GM19238 (cell line): ENCODE data around the gene CHN1.

Experiments
- DNase-seq: peaks from one replicate; pipeline ENCODE4 v3.0.0; 2011; ENCODE audit warnings: low spot score; ENCODE audit not compliant: insufficient read length

CHN1 gene

DNA sequence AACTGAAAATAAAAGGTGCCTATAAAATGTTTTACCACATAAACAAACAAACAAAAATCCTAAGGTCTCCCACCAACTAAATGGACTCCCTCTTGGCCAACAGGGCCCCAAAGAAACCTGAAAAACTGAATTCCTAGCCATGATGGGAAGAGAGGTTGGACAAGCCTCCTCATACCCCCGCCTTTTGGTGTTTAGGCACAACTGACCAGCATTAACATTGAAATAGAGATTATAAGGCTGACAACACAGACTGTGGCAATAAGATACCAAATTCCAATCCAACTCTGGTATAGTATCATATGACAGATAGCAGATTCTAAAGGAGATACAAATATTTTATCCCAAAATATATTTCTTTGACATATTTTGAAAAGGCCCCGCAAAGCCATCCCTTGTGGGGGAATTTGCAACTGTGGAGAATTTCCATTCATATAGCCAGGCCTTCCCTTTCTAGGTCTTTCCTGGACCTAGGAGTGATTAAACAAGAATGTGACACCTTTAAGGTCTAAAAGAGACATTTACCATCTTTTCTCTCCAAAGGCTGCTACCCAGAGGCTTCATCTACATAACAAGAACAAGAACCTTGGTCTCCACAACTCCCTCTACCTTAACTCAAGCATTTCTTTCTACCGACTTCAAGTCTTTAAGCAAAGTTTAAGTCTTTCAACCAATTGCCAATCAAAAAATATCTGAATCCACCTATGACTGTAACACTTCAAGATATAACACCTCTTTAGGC, 80.0 kb downstream of the CHN1 start:
- DNase-seq, result no peak

- no peak for DNase-seq
Measured at GRCh38 chr2:174924061-174924693, 81.0 kb downstream of the CHN1 start.

DNA sequence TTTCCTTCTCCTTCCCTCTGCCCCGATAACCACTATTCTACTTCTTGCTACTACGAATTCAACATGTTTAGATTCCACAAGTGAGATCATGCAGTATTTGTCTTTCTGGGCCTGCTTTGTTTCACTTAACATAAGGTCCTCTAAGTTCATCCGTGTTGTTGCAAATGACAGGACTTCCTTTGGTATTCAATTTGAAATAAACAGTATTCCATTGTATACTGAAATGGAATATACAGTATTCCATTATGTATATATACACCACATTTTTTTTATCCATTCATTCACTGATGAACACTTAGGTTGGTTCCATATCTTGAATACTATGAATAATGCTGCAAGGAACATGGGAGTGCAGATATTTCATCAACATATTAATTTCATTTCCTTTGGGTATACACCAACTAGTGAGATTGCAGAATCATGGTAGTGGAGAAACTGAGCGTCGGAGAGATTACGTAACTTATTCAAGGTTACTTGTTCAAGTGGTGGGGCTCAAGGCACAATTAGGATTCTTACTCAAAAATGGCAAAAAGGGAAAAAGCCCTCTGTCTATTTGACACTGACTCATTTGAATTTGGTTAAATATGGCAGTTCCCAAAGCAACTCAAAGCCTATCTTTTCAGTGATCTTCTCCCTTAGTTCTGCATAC, 85.1 kb downstream of the CHN1 start:
- no peak for DNase-seq

DNA sequence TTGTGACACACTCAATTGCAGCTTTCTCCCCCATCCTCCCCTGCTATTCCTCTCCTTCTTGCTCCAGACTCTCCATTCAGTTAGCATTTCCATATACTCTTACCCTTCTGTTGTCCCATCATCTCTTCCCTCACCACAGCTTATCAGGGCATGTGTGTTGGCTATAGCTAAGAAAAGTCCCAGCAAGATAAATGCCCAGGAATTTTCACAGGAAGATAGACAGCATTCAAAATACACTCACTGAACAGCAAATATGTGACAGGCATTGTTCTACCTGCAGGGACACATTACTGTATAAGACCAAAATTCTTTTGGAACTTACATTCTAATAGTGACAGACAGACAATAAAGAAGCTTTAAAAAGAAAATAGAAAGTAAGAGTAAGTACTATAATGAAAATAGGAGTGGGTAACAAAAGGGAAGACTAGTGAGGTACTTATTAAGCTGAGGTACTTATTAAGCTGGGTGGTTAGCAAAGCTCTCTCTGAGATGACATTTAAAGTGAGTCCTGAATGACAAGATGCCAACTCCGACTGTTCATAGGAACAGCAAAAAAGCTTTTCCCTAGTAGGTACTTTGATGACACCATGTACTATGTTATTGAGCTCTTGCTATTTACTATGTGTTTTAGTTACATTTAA, 86.2 kb downstream of the CHN1 start:
- no peak for DNase-seq

- no peak for DNase-seq
Measured at GRCh38 chr2:174916270-174916930, 88.8 kb downstream of the CHN1 start.

DNA sequence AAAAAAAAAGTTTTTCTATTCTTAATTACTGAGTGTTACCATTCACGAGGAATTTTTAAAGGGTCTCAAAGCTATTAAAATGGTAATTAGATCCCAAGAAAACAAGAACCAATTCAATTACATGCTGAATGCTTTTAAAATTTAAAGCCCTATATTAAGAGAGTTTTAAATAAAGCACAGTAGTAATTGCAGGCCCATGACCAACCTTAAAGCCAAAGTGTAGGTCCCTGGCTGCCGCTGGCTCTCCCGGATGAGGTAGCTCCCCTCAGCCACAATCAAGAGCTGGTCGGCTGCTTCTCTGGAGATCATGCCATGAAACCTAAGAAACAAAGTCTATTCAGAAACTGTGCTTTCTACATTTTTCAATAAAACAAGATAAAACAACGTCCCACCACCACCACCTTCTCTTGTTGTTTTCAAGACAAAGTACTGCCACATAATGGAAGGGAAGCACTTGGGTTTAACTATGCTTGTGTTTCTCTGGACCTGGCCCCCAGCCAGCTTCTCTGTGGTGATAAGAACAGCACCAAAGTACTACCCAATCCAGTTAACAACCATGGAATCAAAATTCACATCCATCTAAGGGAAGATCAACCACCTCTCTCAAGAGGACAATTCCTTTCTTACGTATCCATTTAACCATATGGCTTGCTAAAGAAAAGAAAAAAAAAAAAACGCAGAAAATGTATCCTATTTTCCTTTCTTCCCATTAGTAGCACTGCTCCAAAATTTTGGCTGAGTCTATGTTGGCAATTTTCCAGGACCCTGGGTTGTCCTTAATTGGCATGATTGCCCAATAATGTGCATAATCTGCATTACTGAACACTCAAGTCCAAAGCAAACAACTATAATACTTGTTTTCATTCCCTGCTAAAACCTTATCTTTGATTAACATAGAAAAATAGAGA, 90.1 kb downstream of the CHN1 start:
- DNase-seq, result no peak

DNA sequence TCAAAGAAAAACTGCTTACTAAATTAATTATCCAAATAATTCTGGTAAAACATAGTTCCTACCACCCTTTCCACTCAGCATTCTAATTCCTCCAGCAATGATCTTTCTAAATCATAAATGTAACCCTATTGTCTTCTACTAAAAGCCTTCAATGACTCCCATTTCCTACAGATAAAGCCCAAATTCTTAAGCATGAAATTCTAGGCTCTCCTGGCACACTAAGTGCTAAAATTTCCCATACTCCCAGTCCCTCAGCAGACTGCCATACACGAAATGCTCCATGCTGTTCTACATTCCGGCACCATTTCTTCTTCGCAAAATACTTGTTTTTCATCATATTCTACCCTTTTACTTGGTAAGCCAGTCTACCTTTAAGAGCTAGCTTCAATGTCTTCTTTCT, 96.9 kb downstream of the CHN1 start:
- DNase-seq, result no peak

DNA sequence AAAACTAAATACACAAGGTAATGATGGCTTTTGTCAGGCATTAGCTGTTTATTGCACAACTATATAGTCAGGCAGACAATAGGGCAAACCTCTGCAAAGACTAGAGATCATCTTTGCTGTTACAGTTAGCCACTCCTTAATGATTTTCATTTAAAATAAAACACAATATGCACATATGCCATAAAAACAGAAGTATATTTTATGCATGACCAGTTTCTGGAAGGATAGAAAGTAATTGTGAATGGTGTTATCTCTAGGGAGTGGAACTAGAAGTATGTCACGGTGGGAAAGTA, 102.0 kb downstream of the CHN1 start:
- DNase-seq, result no peak

GRCh38 chr2:174902506-174903263, 102.5 kb downstream of the CHN1 start:
- no peak for DNase-seq

GRCh38 chr2:174901075-174901474, 104.1 kb downstream of the CHN1 start:
- no peak for DNase-seq

DNA sequence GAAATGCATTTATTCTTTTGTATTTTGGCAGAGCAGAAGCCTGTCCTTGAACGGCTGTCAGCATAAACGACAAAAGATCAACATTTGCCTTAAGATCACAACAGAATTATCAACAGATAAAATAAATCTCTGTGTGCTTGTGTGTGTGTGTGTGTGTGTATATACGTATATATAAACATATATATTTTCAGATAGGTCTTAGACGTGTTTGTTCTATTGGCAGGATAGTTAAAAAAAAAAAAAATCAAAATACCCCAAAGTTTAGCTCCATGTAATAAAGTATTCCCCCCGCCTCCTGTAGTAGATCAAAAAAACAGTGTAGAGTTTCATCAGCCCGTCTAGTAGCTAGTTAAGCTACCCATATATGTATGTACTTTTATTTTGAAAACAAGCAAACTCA, 107.9 kb downstream of the CHN1 start:
- DNase-seq, result no peak

- DNase-seq, result no peak
Measured at GRCh38 chr2:174893018-174893417, 112.2 kb downstream of the CHN1 start.

DNA sequence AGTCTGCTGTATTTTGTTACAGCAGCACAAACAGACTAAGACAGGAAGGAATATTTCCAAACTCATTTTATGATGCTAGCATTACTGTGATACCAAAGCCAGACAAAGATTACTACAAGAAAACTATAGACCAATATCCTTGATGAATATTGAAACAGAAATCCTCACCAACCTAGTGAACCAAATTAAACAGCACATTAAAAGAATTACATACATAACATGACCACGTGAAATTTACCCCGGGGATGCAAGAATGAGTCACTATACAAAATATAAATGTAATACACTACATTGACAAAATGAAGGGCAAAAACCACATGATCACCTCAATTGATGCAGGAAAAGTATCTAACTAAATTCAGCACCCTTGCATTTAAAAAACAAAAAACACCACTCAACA, 112.6 kb downstream of the CHN1 start:
- no peak for DNase-seq

GRCh38 chr2:174888646-174889271, 116.4 kb downstream of the CHN1 start:
- no peak for DNase-seq

- DNase-seq, result no peak
Measured at GRCh38 chr2:174888146-174888545, 117.0 kb downstream of the CHN1 start.

GRCh38 chr2:174882416-174882815, 122.8 kb downstream of the CHN1 start:
- DNase-seq, result no peak

GRCh38 chr2:174881678-174882077, 123.5 kb downstream of the CHN1 start:
- no peak for DNase-seq

GRCh38 chr2:174878537-174879147, 126.5 kb downstream of the CHN1 start:
- DNase-seq, result no peak

DNA sequence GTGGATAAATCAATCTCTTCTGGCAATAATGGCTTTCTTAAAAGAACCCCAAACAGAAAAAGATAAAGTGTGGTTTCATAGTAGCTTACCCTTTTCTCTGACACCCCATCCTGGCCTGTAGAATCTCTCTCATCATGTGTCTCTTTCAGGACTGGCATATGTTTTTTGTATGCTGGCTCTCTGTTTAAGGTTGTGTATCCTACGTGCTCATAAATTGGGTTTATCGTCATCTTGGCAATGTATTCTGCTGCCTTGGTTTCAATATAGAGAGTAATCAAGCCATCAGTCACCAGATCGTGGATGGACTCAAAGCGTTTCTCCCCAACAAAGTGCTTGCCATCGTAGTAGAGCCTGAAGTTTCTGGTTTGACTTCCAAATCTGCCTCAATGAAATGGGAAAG, 127.4 kb downstream of the CHN1 start:
- DNase-seq, result no peak
